Lower lobe of right lung (tissue), 2 donors: ENCODE measurements around the gene MGAT4B. TPM values are rescaled to one million over a fixed set of nuclear protein-coding genes. Genes with fewer than 3 reads are reported as not detected.

Experiments used
- ATAC-seq, 2 donors: fragments of 200-7000 bp; cut with Tn5 transposase; one replicate each; pipeline ENCODE4 v1.9.1; 2020 to 2022; ENCODE audit warnings: mild to moderate bottlenecking in 2 of 2, moderate library complexity in 2 of 2
- DNase-seq: peaks from one replicate; pipeline ENCODE4 v3.0.0-alpha.2; 2020
- H3K27ac ChIP-seq: fragments of 200-600 bp; one replicate; pipeline ENCODE4 v1.8.0; 2022
- H3K27me3 ChIP-seq: fragments of 200-600 bp; one replicate; pipeline ENCODE4 v1.8.0; 2022; ENCODE audit warnings: low read depth
- H3K36me3 ChIP-seq: fragments of 200-600 bp; one replicate; pipeline ENCODE4 v1.8.0; 2022; ENCODE audit warnings: mild to moderate bottlenecking
- H3K4me1 ChIP-seq: fragments of 200-600 bp; one replicate; pipeline ENCODE4 v1.8.0; 2022
- H3K4me3 ChIP-seq: fragments of 200-600 bp; one replicate; pipeline ENCODE4 v1.8.0; 2022; ENCODE audit warnings: mild to moderate bottlenecking
- H3K9me3 ChIP-seq: fragments of 200-600 bp; one replicate; pipeline ENCODE4 v1.8.0; 2022
- intact Hi-C: fragments of 100-400 bp; cut with DNase I; formaldehyde crosslinking; loops from one replicate; pipeline ENCODE4 v1.11.0; 2022
- total RNA-seq: library from RNA; stranded (reverse); fragmentation: NEBNext Ultra II Directional; extraction: Animal tissue kit (Norgen Biotek cat#: 25700); gene quantifications from one replicate; pipeline ENCODE4 v1.2.1, GENCODE V29; 2021
- TF ChIP-seq, protein P1 (sequence below): fragments of 200-600 bp; IDR thresholded peaks from one replicate; pipeline ENCODE4 v1.8.0; 2022; ENCODE audit warnings: antibody characterized with exemption, mild to moderate bottlenecking
- donor health status: DM: no; HTN: yes; CAD: no; lungs with severe emphysema.

Gene MGAT4B
- total RNA-seq, 1 donor from 2014 or later, result 105 TPM

DNA sequence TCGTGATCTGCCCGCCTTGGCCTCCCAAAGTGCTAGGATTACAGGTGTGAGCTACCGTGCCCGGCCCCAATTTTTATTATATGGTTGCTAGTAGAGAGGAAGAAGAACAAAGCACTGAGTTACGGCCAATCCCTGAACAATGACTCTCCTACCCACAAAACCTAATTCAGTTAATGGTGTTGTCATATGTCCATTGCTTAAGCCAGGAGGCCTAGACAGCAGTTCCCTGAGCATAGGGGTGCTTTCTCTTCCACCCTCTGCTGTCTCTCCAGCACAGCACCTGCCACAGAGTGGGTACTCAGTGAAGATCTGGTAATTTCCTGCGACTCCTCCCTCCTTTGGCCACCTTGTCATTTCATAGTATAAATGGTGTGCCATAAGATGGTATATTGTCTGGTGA, 34.3 kb downstream of the MGAT4B start:
- Histone ChIP-seq H3K4me3 (no peak overlapping the region), H3K9me3 (no peaks in the 10 kb centered on the region), H3K27me3 (no peaks in the 10 kb centered on the region), H3K4me1 (peaks cover 17% of the 10 kb centered on the region), H3K36me3 (peaks cover 97% of the 10 kb centered on the region), H3K27ac (no peak overlapping the region)
- TF ChIP-seq, protein P1, sequence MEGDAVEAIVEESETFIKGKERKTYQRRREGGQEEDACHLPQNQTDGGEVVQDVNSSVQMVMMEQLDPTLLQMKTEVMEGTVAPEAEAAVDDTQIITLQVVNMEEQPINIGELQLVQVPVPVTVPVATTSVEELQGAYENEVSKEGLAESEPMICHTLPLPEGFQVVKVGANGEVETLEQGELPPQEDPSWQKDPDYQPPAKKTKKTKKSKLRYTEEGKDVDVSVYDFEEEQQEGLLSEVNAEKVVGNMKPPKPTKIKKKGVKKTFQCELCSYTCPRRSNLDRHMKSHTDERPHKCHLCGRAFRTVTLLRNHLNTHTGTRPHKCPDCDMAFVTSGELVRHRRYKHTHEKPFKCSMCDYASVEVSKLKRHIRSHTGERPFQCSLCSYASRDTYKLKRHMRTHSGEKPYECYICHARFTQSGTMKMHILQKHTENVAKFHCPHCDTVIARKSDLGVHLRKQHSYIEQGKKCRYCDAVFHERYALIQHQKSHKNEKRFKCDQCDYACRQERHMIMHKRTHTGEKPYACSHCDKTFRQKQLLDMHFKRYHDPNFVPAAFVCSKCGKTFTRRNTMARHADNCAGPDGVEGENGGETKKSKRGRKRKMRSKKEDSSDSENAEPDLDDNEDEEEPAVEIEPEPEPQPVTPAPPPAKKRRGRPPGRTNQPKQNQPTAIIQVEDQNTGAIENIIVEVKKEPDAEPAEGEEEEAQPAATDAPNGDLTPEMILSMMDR, result no peak
- ATAC-seq (no peak), DNase-seq (no peak)
- intact Hi-C loops, result no loop called here

DNA sequence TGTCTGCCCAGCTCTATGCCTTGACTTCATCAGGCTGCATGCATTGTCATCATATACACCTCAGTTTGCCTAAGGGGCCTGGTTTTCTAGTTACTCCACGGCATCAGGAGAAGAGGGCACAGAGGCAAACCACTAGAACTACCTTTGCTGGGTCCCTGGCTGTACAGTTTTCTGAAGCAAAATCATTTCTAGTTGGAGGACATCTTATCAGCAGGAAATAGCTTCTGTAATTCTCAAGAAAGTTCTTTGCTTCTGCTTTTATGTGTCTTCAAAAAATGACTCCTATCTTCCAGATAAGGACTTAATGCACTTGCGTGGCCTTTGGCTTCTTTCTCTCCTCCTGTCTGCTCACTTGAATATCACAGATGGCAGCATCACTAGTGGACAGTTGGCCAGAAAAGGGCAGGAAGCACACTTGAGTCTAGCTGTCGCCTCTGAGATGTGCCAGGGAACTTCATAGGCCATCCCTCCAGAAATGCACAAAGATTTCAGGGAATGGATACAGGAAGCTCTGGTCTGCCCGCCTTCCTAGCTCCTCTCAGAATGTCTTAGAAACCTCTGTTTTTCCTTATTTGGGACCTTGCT, 35.3 kb downstream of the MGAT4B start:
- Histone ChIP-seq H3K27ac (no peak overlapping the region), H3K4me1 (peaks cover 18% of the 10 kb centered on the region), H3K9me3 (no peaks in the 10 kb centered on the region), H3K4me3 (no peak overlapping the region), H3K27me3 (no peaks in the 10 kb centered on the region), H3K36me3 (peaks cover 98% of the 10 kb centered on the region)
- TF ChIP-seq, protein P1, result no peak
- ATAC-seq (no peak), DNase-seq (no peak)
- intact Hi-C loops, result no loop called here

DNA sequence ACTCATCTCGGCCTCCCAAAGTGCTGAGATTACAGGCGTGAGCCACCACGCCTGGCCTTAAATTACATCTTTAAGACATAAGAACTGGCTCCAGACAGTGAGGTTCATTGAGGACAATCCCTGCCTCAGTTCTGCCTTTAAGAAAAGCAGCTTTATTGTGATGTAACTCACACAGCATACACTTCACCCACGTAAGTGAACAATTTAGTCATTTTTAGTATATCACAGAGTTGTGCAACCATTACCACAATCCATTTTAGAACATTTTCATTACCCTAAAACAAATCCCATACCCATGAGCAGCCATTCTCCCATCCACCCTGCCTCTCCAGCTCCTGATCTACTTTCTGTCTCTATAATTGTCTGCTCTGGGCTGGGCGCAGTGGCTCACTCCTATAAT, 36.9 kb downstream of the MGAT4B start:
- no peak overlapping the region for H3K4me3 ChIP-seq
- peaks cover 29% of the 10 kb centered on the region for H3K4me1 ChIP-seq
- intact Hi-C loops, result no loop called here
- ATAC-seq (no peak), DNase-seq (no peak)
- H3K36me3 ChIP-seq, result peaks cover 95% of the 10 kb centered on the region
- H3K27ac ChIP-seq, result no peak overlapping the region
- no peaks in the 10 kb centered on the region for H3K27me3 ChIP-seq
- no peaks in the 10 kb centered on the region for H3K9me3 ChIP-seq
- TF ChIP-seq, protein P1, result no peak

DNA sequence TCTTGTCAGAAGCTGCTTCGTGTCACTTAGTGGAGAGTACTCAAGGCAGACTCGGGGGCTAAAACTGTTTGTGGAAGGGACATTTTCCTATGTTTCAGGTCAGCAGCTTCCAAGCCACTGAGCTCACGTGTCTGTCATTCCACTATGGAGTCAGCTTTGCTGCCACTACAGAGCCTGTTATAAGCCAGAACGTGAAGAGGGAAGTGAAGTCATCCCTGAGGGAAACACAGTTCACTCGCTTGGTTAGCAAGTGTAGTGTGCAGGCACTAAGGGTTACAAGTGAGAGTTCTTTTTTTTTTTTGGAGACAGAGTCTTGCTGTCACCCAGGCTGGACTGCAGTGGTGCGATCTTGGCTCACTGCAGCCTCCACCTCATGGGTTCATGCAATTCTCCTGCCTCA, 37.4 kb downstream of the MGAT4B start:
- H3K27ac ChIP-seq, result no peak overlapping the region

DNA sequence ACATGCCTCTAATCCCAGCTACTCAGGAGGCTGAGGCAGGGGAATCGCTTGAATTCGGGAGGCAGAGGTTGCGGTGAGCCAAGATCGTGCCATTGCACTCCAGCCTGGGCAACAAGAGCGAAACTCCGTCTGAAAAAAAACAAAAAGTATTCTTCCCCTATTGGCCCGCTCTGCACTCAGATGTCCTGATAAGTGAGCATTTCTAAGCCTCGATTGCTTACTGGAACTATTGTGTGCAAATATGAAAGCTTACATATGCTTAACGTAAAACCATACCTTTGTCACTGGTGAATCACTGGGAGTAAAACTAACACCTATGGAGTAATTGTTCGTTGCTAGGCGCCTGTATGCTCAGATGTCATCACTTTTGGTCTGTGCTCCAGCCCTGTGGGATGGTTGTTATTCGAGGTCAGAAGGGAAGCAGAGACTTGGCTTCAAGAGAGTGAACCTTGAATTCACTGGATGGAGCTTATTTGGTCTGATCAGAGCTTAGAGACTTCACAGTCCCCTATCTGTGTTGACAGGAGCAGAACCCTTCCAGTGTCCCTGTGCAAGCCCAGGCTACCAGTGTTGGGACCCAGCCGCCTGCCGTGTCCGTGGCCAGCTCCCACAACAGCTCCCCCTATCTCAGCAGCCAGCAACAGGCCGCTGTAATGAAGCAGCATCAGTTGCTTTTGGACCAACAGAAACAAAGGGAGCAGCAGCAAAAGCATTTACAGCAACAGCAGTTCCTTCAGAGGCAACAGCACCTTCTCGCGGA, 38.2 kb downstream of the MGAT4B start:
- Histone ChIP-seq H3K9me3 (no peaks in the 10 kb centered on the region), H3K4me3 (no peak overlapping the region), H3K36me3 (peaks cover 82% of the 10 kb centered on the region), H3K27ac (no peak overlapping the region), H3K27me3 (no peaks in the 10 kb centered on the region), H3K4me1 (peaks cover 42% of the 10 kb centered on the region)
- intact Hi-C loops, result no loop called here
- TF ChIP-seq, protein P1, result no peak
- no peak for ATAC-seq
- no peak for DNase-seq

More for the DNA sequence above, 37.4 kb downstream of the MGAT4B start:
- DNase-seq, result no peak
- no peak overlapping the region for H3K4me3 ChIP-seq
- peaks cover 90% of the 10 kb centered on the region for H3K36me3 ChIP-seq
- H3K4me1 ChIP-seq, result peaks cover 34% of the 10 kb centered on the region
- H3K9me3 ChIP-seq, result no peaks in the 10 kb centered on the region
- H3K27me3 ChIP-seq, result no peaks in the 10 kb centered on the region
- TF ChIP-seq, protein P1, result no peak
- intact Hi-C loops, result no loop called here
- ATAC-seq, result no peak
